SK-N-SH (cell line): ENCODE results near the gene ACSL6. TPM values are rescaled to one million over a fixed set of nuclear protein-coding genes. Genes with fewer than 3 reads are reported as not detected.

ENCODE experiments used
- CTCF ChIA-PET: fragments of 300-600, 350-600 bp; formaldehyde crosslinking; extraction: SDS; loops from one replicate; lab custom pipeline; 2021; lab: Yijun Ruan, JAX
- POLR2A ChIA-PET: fragments of 350-600 bp; sonication (Branson Sonifier 250); formaldehyde crosslinking; extraction: SDS; loops from one replicate; lab custom pipeline; 2020; ENCODE audit warnings: antibody characterized with exemption, inconsistent platforms; lab: Yijun Ruan, JAX
- DNase-seq: peaks from one replicate; pipeline ENCODE4 v3.0.0; 2012
- H2AFZ ChIP-seq: fragments of 200-600 bp; sonication (generic); 2 replicates; pipeline ENCODE4 v1.8.1; 2016; ENCODE audit warnings: antibody characterized with exemption, mild to moderate bottlenecking, low read depth
- H3F3A ChIP-seq: fragments of 200-600 bp; sonication (generic); replicated peaks from 2 replicates; pipeline ENCODE3; 2016; ENCODE audit warnings: antibody characterized with exemption, mild to moderate bottlenecking; ENCODE audit not compliant: insufficient read depth
- H3K27ac ChIP-seq, 2 experiments: fragments of 200-500 bp in 1 of 2; fragments of 200-600 bp in 1 of 2; sonication (Bioruptor generic) in 1 of 2; sonication (generic), shearing (Covaris generic) in 1 of 2; 2 replicates each; pipeline versions ENCODE4 v1.5.1 to v1.6.1; 2014 to 2016; ENCODE audit warnings: low read depth in 2 of 2, inconsistent platforms in 1 of 2, low read length in 1 of 2, mild to moderate bottlenecking in 1 of 2, mixed read lengths in 1 of 2
- H3K27me3 ChIP-seq: fragments of 200-600 bp; sonication (generic), shearing (Covaris generic); 2 replicates; pipeline ENCODE4 v1.6.1; 2016; ENCODE audit warnings: mixed run types; ENCODE audit not compliant: insufficient read depth
- H3K36me3 ChIP-seq, 2 experiments: fragments of 200-500 bp in 1 of 2; fragments of 200-600 bp in 1 of 2; sonication (Bioruptor generic) in 1 of 2; sonication (generic) in 1 of 2; replicated peaks in 1 of 2; 2 replicates each; pipeline versions ENCODE3 to v1.5.1; 2014 to 2016; ENCODE audit warnings: low read length in 1 of 2, mild to moderate bottlenecking in 1 of 2; ENCODE audit not compliant: insufficient read depth in 2 of 2, control insufficient read depth in 1 of 2
- H3K4me1 ChIP-seq, 2 experiments: fragments of 200-500 bp in 1 of 2; fragments of 200-600 bp in 1 of 2; sonication (Bioruptor generic) in 1 of 2; sonication (generic), shearing (Covaris generic) in 1 of 2; 2 replicates each; pipeline versions ENCODE4 v1.5.1 to v1.6.1; 2014 to 2016; ENCODE audit warnings: low read depth in 1 of 2, low read length in 1 of 2, mixed run types in 1 of 2; ENCODE audit not compliant: insufficient read depth in 2 of 2, control insufficient read depth in 1 of 2
- H3K4me2 ChIP-seq: fragments of 200-600 bp; sonication (generic), shearing (Covaris generic); 2 replicates; pipeline ENCODE4 v1.6.1; 2017; ENCODE audit warnings: mixed run types
- H3K4me3 ChIP-seq, 2 experiments: fragments of 200-500 bp in 1 of 2; fragments of 200-600 bp in 1 of 2; sonication (Bioruptor generic) in 1 of 2; sonication (generic), shearing (Covaris generic) in 1 of 2; 2 replicates each; pipeline versions ENCODE4 v1.5.1 to v1.8.1; 2014 to 2016; ENCODE audit warnings: low read depth in 2 of 2, inconsistent platforms in 1 of 2, low read length in 1 of 2, mild to moderate bottlenecking in 1 of 2, mixed read lengths in 1 of 2, moderate library complexity in 1 of 2
- H3K79me2 ChIP-seq: fragments of 200-600 bp; sonication (generic); 2 replicates; pipeline ENCODE4 v1.8.1; 2017; ENCODE audit warnings: mild to moderate bottlenecking; ENCODE audit not compliant: insufficient read depth
- H3K9ac ChIP-seq: fragments of 200-600 bp; sonication (generic); 2 replicates; pipeline ENCODE4 v1.6.1; 2017; ENCODE audit warnings: mixed run types
- H3K9me2 ChIP-seq: fragments of 200-600 bp; sonication (generic); 2 replicates; pipeline ENCODE4 v1.6.1; 2017; ENCODE audit warnings: mixed run types
- H3K9me3 ChIP-seq: fragments of 200-600 bp; sonication (generic); 2 replicates; pipeline ENCODE4 v1.6.1; 2017; ENCODE audit warnings: mixed run types, mild to moderate bottlenecking, moderate library complexity
- H4K20me1 ChIP-seq: fragments of 200-600 bp; sonication (generic); 2 replicates; pipeline ENCODE4 v1.6.1; 2017; ENCODE audit warnings: mild to moderate bottlenecking, mixed run types; ENCODE audit not compliant: insufficient read depth
- EP300 ChIP-seq, 2 experiments: IDR thresholded peaks; 2 replicates each; pipeline versions ENCODE4 v1.4.0 to v1.6.1; 2012; ENCODE audit warnings: borderline replicate concordance in 1 of 2, low read depth in 1 of 2, low read length in 1 of 2
- EZH2phosphoT487 ChIP-seq: fragments of 200-600 bp; sonication (generic); IDR thresholded peaks from 2 replicates; pipeline ENCODE4 v1.6.1; 2017; ENCODE audit warnings: low read depth, mixed run types, mild to moderate bottlenecking, antibody characterized with exemption, moderate library complexity, borderline replicate concordance
- FOXJ3 ChIP-seq: sonication (generic); formaldehyde crosslinking; IDR thresholded peaks from 2 replicates; pipeline ENCODE4 v1.5.1; 2020; ENCODE audit warnings: mild to moderate bottlenecking, missing genetic modification reagents
- FOXM1 ChIP-seq: IDR thresholded peaks from 2 replicates; pipeline ENCODE4 v1.4.0; 2012; ENCODE audit warnings: low read depth, mild to moderate bottlenecking
- GATA2 ChIP-seq: sonication (generic); formaldehyde crosslinking; IDR thresholded peaks from 2 replicates; pipeline ENCODE4 v1.5.0; 2020; ENCODE audit warnings: mild to moderate bottlenecking, missing genetic modification reagents
- MEF2A ChIP-seq: IDR thresholded peaks from 2 replicates; pipeline ENCODE4 v1.4.0; 2012; ENCODE audit warnings: low read depth, borderline replicate concordance
- POLR2AphosphoS5 ChIP-seq: IDR thresholded peaks from 2 replicates; pipeline ENCODE4 v1.6.1; 2012; ENCODE audit warnings: low read depth, low read length
- RXRA ChIP-seq: IDR thresholded peaks from 2 replicates; pipeline ENCODE4 v1.4.0; 2012; ENCODE audit warnings: low read depth, mild to moderate bottlenecking, borderline replicate concordance
- SIN3A ChIP-seq: IDR thresholded peaks from 2 replicates; pipeline ENCODE4 v1.6.1; 2012; ENCODE audit warnings: low read depth, mild to moderate bottlenecking, low read length, moderate library complexity, borderline replicate concordance
- YY1 ChIP-seq: IDR thresholded peaks from 2 replicates; pipeline ENCODE4 v1.4.0; 2012; ENCODE audit warnings: low read depth, mild to moderate bottlenecking
- WGBS: methylation state at CpG from one replicate; pipeline ENCODE4 v1.1.6; 2017; ENCODE audit warnings: low lambda C conversion rate; 5-methylcytosine and 5-hydroxymethylcytosine counted together
- polyA plus RNA-seq, 3 experiments: library from polyadenylated mRNA; depleted of rRNA; stranded (reverse); fragments of >200 nt; gene quantifications; 2 replicates each; pipeline ENCODE4 v1.2.3, GENCODE V29; 2012
- TF ChIP-seq, protein P1 (sequence below): IDR thresholded peaks from 2 replicates; pipeline ENCODE4 v1.4.0; 2012; ENCODE audit warnings: low read depth, borderline replicate concordance
- TF ChIP-seq, protein P2 (sequence below): fragments of 200-600 bp; sonication (generic); IDR thresholded peaks from 2 replicates; pipeline ENCODE4 v1.6.1; 2017; ENCODE audit warnings: antibody characterized with exemption, mild to moderate bottlenecking, moderate library complexity
- TF ChIP-seq, protein P3 (sequence below): IDR thresholded peaks from 2 replicates; pipeline ENCODE4; 2012
- TF ChIP-seq, protein P4 (sequence below): fragments of 150-350 bp; IDR thresholded peaks from 2 replicates; pipeline ENCODE4 v1.6.1; 2016; ENCODE audit warnings: mild to moderate bottlenecking, low read depth, low read length
- TF ChIP-seq, protein P5 (sequence below): IDR thresholded peaks from 2 replicates; pipeline ENCODE4 v1.4.0; 2012; ENCODE audit warnings: low read depth, borderline replicate concordance

ACSL6 gene
- polyA plus RNA-seq, 1 of the 3 experiments (the other 2 are of a cell fraction) = 0.46 TPM

DNA sequence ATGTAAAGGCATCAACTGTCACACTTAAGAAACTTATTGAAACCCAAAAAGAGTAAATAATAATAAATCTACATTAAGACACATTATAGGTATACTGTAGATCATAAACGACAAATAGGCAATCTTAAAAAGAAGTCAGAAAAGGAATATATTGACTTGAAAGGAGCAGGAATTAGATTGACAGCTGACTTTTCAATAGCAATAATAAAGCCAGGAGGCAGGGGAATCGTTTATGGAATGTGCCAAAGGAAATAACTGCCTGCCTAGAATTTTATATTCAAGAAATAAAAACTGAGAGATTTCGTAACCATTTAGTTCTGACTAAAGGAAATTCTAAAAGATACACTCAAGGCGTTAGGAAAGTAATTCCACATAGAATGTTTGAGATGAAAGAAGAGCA, 21.7 kb upstream of the ACSL6 start:
- H3K27ac ChIP-seq = no peak overlapping the region
- DNase-seq = no peak
- H2AFZ ChIP-seq = no peak overlapping the region
- TF ChIP-seq FOXJ3 (CRISPR knock-in tag) = no peak
- TF ChIP-seq, all 33 proteins: peak for 0
- Histone ChIP-seq H3K9me2 (no peaks in the 10 kb centered on the region), H4K20me1 (no peaks in the 10 kb centered on the region), H3K36me3 (no peaks in the 10 kb centered on the region), H3K79me2 (no peaks in the 10 kb centered on the region), H3K4me3 (no peak overlapping the region), H3K9ac (no peak overlapping the region), H3F3A (no peaks in the 10 kb centered on the region), H3K27me3 (no peaks in the 10 kb centered on the region), H3K4me2 (no peak overlapping the region), H3K4me1 (no peaks in the 10 kb centered on the region), H3K9me3 (no peaks in the 10 kb centered on the region)
- POLR2A ChIA-PET = no interaction called here
- 22% methylated on average over 4 of the region's 4 CpGs for WGBS
- CTCF ChIA-PET = no interaction called here

DNA sequence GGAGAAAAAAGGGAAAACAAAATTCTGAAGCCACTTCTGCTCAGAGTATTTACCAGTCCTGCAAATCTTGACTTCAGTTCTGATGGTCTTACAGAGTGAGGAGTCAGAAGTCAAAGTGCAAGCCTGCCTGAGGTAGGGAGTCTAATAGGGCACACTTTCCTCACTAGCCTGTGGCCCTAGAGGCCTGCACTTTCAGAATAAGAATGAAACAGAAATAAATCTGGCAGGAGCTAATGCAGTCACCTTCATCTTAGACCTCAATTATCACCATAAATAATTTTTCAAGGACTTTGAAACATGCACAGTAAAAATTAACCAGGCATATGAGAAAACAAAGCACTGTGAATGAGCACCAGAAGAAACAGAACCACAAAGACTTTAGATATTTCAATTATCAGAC, 20.7 kb upstream of the ACSL6 start:
- Histone ChIP-seq H3K4me3 (no peak overlapping the region), H3K4me1 (no peaks in the 10 kb centered on the region), H3K27me3 (no peaks in the 10 kb centered on the region), H3K4me2 (no peak overlapping the region), H3K9me2 (no peaks in the 10 kb centered on the region), H3K9ac (no peak overlapping the region), H3K9me3 (no peaks in the 10 kb centered on the region), H2AFZ (no peak overlapping the region), H4K20me1 (no peaks in the 10 kb centered on the region), H3K27ac (no peak overlapping the region), H3K79me2 (no peaks in the 10 kb centered on the region), H3F3A (no peaks in the 10 kb centered on the region), H3K36me3 (no peaks in the 10 kb centered on the region)
- POLR2A ChIA-PET = no interaction called here
- no peak for DNase-seq
- no peak for TF ChIP-seq FOXM1
- TF ChIP-seq, protein P1, sequence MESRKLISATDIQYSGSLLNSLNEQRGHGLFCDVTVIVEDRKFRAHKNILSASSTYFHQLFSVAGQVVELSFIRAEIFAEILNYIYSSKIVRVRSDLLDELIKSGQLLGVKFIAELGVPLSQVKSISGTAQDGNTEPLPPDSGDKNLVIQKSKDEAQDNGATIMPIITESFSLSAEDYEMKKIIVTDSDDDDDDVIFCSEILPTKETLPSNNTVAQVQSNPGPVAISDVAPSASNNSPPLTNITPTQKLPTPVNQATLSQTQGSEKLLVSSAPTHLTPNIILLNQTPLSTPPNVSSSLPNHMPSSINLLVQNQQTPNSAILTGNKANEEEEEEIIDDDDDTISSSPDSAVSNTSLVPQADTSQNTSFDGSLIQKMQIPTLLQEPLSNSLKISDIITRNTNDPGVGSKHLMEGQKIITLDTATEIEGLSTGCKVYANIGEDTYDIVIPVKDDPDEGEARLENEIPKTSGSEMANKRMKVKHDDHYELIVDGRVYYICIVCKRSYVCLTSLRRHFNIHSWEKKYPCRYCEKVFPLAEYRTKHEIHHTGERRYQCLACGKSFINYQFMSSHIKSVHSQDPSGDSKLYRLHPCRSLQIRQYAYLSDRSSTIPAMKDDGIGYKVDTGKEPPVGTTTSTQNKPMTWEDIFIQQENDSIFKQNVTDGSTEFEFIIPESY = no peak
- TF ChIP-seq EZH2phosphoT487 = no peak
- TF ChIP-seq, protein P2, sequence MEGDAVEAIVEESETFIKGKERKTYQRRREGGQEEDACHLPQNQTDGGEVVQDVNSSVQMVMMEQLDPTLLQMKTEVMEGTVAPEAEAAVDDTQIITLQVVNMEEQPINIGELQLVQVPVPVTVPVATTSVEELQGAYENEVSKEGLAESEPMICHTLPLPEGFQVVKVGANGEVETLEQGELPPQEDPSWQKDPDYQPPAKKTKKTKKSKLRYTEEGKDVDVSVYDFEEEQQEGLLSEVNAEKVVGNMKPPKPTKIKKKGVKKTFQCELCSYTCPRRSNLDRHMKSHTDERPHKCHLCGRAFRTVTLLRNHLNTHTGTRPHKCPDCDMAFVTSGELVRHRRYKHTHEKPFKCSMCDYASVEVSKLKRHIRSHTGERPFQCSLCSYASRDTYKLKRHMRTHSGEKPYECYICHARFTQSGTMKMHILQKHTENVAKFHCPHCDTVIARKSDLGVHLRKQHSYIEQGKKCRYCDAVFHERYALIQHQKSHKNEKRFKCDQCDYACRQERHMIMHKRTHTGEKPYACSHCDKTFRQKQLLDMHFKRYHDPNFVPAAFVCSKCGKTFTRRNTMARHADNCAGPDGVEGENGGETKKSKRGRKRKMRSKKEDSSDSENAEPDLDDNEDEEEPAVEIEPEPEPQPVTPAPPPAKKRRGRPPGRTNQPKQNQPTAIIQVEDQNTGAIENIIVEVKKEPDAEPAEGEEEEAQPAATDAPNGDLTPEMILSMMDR = no peak
- TF ChIP-seq GATA2 (CRISPR knock-in tag) = no peak
- no peak for TF ChIP-seq EP300 (IDR thresholded peaks at IDR 0.05; ENCODE audit: borderline replicate concordance in 1 of 2, low read depth in 1 of 2, low read length in 1 of 2)
- TF ChIP-seq, protein P3, sequence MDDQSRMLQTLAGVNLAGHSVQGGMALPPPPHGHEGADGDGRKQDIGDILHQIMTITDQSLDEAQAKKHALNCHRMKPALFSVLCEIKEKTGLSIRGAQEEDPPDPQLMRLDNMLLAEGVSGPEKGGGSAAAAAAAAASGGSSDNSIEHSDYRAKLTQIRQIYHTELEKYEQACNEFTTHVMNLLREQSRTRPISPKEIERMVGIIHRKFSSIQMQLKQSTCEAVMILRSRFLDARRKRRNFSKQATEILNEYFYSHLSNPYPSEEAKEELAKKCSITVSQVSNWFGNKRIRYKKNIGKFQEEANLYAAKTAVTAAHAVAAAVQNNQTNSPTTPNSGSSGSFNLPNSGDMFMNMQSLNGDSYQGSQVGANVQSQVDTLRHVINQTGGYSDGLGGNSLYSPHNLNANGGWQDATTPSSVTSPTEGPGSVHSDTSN = no peak
- TF ChIP-seq, protein P4, sequence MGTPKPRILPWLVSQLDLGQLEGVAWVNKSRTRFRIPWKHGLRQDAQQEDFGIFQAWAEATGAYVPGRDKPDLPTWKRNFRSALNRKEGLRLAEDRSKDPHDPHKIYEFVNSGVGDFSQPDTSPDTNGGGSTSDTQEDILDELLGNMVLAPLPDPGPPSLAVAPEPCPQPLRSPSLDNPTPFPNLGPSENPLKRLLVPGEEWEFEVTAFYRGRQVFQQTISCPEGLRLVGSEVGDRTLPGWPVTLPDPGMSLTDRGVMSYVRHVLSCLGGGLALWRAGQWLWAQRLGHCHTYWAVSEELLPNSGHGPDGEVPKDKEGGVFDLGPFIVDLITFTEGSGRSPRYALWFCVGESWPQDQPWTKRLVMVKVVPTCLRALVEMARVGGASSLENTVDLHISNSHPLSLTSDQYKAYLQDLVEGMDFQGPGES = no peak
- no peak for TF ChIP-seq YY1
- no peak for TF ChIP-seq POLR2AphosphoS5
- TF ChIP-seq, protein P5, sequence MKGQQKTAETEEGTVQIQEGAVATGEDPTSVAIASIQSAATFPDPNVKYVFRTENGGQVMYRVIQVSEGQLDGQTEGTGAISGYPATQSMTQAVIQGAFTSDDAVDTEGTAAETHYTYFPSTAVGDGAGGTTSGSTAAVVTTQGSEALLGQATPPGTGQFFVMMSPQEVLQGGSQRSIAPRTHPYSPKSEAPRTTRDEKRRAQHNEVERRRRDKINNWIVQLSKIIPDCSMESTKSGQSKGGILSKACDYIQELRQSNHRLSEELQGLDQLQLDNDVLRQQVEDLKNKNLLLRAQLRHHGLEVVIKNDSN = no peak
- TF ChIP-seq SIN3A = no peak
- no peak for TF ChIP-seq MEF2A
- no peak for TF ChIP-seq RXRA
- CTCF ChIA-PET = no interaction called here
